NCI-H345 treated with DMSO at 0.1 percent for 48 hours (cell line): ENCODE measurements around the gene REXO4.
"Not testable (repeated sequence)": the region's sequence is repeated elsewhere in the genome, so short reads cannot be mapped to it uniquely, and the experiment has no call there.

ENCODE experiments used
- DNase-seq: peaks from one replicate; lab custom pipeline; 2025; ENCODE audit not compliant: unreplicated experiment; lab: John Stamatoyannopoulos, UW

Gene REXO4

GRCh38 chr9:133421615-133422542, 4.1 kb upstream of the REXO4 start, which contains the start of gene ADAMTS13:
Gene ADAMTS13, plus strand, starts transcription at chr9:133422367. Its CDS starts 77 bp downstream, at chr9:133422444.
- no peak for DNase-seq

- DNase-seq, result no peak
Observed at GRCh38 chr9:133420392-133420827, 2.6 kb upstream of the REXO4 start.

- no peak for DNase-seq
Observed at GRCh38 chr9:133419005-133419404, 1.2 kb upstream of the REXO4 start.

- DNase-seq, result no peak
Observed at GRCh38 chr9:133415170-133415569, 2.6 kb downstream of the REXO4 start.

- no peak for DNase-seq
Observed at GRCh38 chr9:133408042-133408441, 9.8 kb downstream of the REXO4 start.

GRCh38 chr9:133406480-133407307, 11.1 kb downstream of the REXO4 start:
- DNase-seq, result peak; percentile 54

- no peak for DNase-seq
Observed at GRCh38 chr9:133405508-133406438, 12.0 kb downstream of the REXO4 start.

- DNase-seq, result no peak
Observed at GRCh38 chr9:133404454-133405002, 13.3 kb downstream of the REXO4 start.

- DNase-seq, result no peak
Observed at GRCh38 chr9:133403766-133404453, 13.9 kb downstream of the REXO4 start.

- no peak for DNase-seq
Observed at GRCh38 chr9:133402689-133403088, 15.1 kb downstream of the REXO4 start.

GRCh38 chr9:133401588-133401987, 16.2 kb downstream of the REXO4 start:
- DNase-seq, result no peak

- no peak for DNase-seq
Observed at GRCh38 chr9:133400292-133400691, 17.5 kb downstream of the REXO4 start.

- DNase-seq, result no peak
Observed at GRCh38 chr9:133397895-133398294, 19.9 kb downstream of the REXO4 start.

GRCh38 chr9:133397370-133397769, 20.4 kb downstream of the REXO4 start:
- no peak for DNase-seq

GRCh38 chr9:133396952-133397351, 20.9 kb downstream of the REXO4 start:
- DNase-seq, result no peak

- DNase-seq, result no peak
Observed at GRCh38 chr9:133394687-133395271, 23.0 kb downstream of the REXO4 start.

GRCh38 chr9:133393399-133393798, 24.4 kb downstream of the REXO4 start:
- no peak for DNase-seq

- DNase-seq, result not testable (repeated sequence)
Observed at GRCh38 chr9:133392308-133392707, 25.5 kb downstream of the REXO4 start.

GRCh38 chr9:133391449-133391848, 26.4 kb downstream of the REXO4 start:
- not testable (repeated sequence) for DNase-seq
